Choroid plexus epithelial cell (primary cell): ENCODE measurements around the gene RNLS.
A peak's percentile ranks its signal among the peaks of the same experiment; 100 is the strongest.

Experiments used
- DNase-seq: peaks from one replicate; pipeline ENCODE4 v3.0.0-alpha.2; 2010; ENCODE audit warnings: low read depth
- H3K4me3 ChIP-seq: 2 replicates; pipeline ENCODE4 v1.5.1; 2011; ENCODE audit warnings: low read depth, mild to moderate bottlenecking, control low read depth, low read length, moderate library complexity
- CTCF ChIP-seq: conservative IDR thresholded peaks from 2 replicates; pipeline ENCODE4 v1.5.1; 2011; ENCODE audit warnings: low read depth, mild to moderate bottlenecking, control low read depth, inconsistent platforms, low read length, moderate library complexity

Gene RNLS

GRCh38 chr10:88582806-88583583 is at the start of gene RNLS:
TSS of gene RNLS (minus strand) at chr10:88583318.
- H3K4me3 ChIP-seq = peak within 1 kb of the TSS; percentile 77
- TF ChIP-seq CTCF = peak; percentile 80
- peak; percentile 70 for DNase-seq

- TF ChIP-seq CTCF = no peak
- DNase-seq = no peak
- H3K4me3 ChIP-seq = no peak overlapping the region
Measured at GRCh38 chr10:88624840-88625239, 41.7 kb upstream of the RNLS start.

- no peak overlapping the region for H3K4me3 ChIP-seq
- no peak for TF ChIP-seq CTCF
- no peak for DNase-seq
Measured at GRCh38 chr10:88623835-88624234, 40.7 kb upstream of the RNLS start.

- TF ChIP-seq CTCF = no peak
- DNase-seq = no peak
Measured at GRCh38 chr10:88620441-88620840, 37.3 kb upstream of the RNLS start.

GRCh38 chr10:88618496-88618895 is 35.4 kb upstream of the RNLS start:
- no peak for DNase-seq
- no peak for TF ChIP-seq CTCF
- no peak overlapping the region for H3K4me3 ChIP-seq

More at GRCh38 chr10:88620441-88620840, 37.3 kb upstream of the RNLS start:
- H3K4me3 ChIP-seq = no peak overlapping the region

- no peak for TF ChIP-seq CTCF
- no peak overlapping the region for H3K4me3 ChIP-seq
- DNase-seq = no peak
Measured at GRCh38 chr10:88617772-88618300, 34.7 kb upstream of the RNLS start.
